Fibroblast of lung (primary cell): ENCODE measurements around the gene ELMO1. TPM values are rescaled to one million over a fixed set of nuclear protein-coding genes. Genes with fewer than 3 reads are reported as not detected.

Experiments
- DNase-seq, 2 donors: peaks; one replicate each; pipeline versions ENCODE4 v3.0.0 to v3.0.0-alpha.2; 2010; ENCODE audit warnings: low read depth in 2 of 2
- H2AFZ ChIP-seq: 2 replicates; pipeline ENCODE4 v1.5.1; 2012; ENCODE audit warnings: low read length, control low read depth, inconsistent platforms
- H3K27ac ChIP-seq: 2 replicates; pipeline ENCODE4 v1.5.1; 2011; ENCODE audit warnings: low read length, control low read depth; ENCODE audit not compliant: insufficient read depth
- H3K27me3 ChIP-seq: 2 replicates; pipeline ENCODE4 v1.5.1; 2011; ENCODE audit warnings: mild to moderate bottlenecking, low read length; ENCODE audit not compliant: control insufficient read depth, insufficient read depth
- H3K36me3 ChIP-seq: 2 replicates; pipeline ENCODE4 v1.5.1; 2011; ENCODE audit warnings: low read length; ENCODE audit not compliant: control insufficient read depth, insufficient read depth
- H3K4me1 ChIP-seq: 2 replicates; pipeline ENCODE4 v1.5.1; 2011; ENCODE audit warnings: low read length; ENCODE audit not compliant: control insufficient read depth, insufficient read depth; ENCODE audit errors: extremely low read depth
- H3K4me2 ChIP-seq: 2 replicates; pipeline ENCODE4 v1.5.1; 2011; ENCODE audit warnings: low read length, control low read depth; ENCODE audit not compliant: insufficient read depth; ENCODE audit errors: extremely low read depth
- H3K4me3 ChIP-seq, 4 experiments: fragments of 200-600 bp in 1 of 4; sonication (generic) in 1 of 4; replicated peaks in 1 of 4; 2 replicates each; pipeline ENCODE4 v1.5.1; 2011 to 2016; ENCODE audit warnings: low read length in 4 of 4, low read depth in 3 of 4, mild to moderate bottlenecking in 3 of 4, control low read depth in 2 of 4, inconsistent platforms in 1 of 4, mixed read lengths in 1 of 4; ENCODE audit not compliant: insufficient read depth in 1 of 4; ENCODE audit errors: control extremely low read depth in 1 of 4
- H3K79me2 ChIP-seq: 2 replicates; pipeline ENCODE4 v1.5.1; 2012; ENCODE audit warnings: mild to moderate bottlenecking, low read length, inconsistent platforms; ENCODE audit not compliant: control insufficient read depth, insufficient read depth
- H3K9ac ChIP-seq: 2 replicates; pipeline ENCODE4 v1.5.1; 2011; ENCODE audit warnings: mild to moderate bottlenecking, low read length, control low read depth; ENCODE audit not compliant: insufficient read depth
- H3K9me3 ChIP-seq: 2 replicates; pipeline ENCODE4 v1.5.1; 2012; ENCODE audit warnings: low read depth, low read length; ENCODE audit not compliant: control insufficient read depth, insufficient read depth
- H4K20me1 ChIP-seq: 2 replicates; pipeline ENCODE4 v1.5.1; 2011; ENCODE audit warnings: low read length; ENCODE audit not compliant: control insufficient read depth, insufficient read depth; ENCODE audit errors: extremely low read depth
- EZH2 ChIP-seq: IDR thresholded peaks from 2 replicates; pipeline ENCODE4 v1.5.1; 2012; ENCODE audit warnings: low read length, control low read depth, mild to moderate bottlenecking; ENCODE audit errors: missing control alignments
- polyA plus RNA-seq, 2 donors: library from polyadenylated mRNA; depleted of rRNA in 1 of 2; stranded (reverse) in 1 of 2; unstranded in 1 of 2; fragments of >200 nt; gene quantifications; 2 replicates each; pipeline ENCODE4 v1.2.1, GENCODE V29; 2011 to 2012; ENCODE audit warnings: missing spikeins in 1 of 2
- total RNA-seq: library from RNA; depleted of rRNA; stranded (reverse); fragments of >200 nt; gene quantifications from 2 replicates; pipeline ENCODE4 v1.2.1, GENCODE V29; 2014
- TF ChIP-seq, protein P1 (sequence below), 2 donors: IDR thresholded peaks in 1 of 2; conservative IDR thresholded peaks in 1 of 2; 1 replicate in 1 of 2; 2 replicates in 1 of 2; pipeline ENCODE4 v1.5.1; 2011 to 2012; ENCODE audit warnings: low read length in 2 of 2, control low read depth in 1 of 2, inconsistent platforms in 1 of 2, low read depth in 1 of 2, mild to moderate bottlenecking in 1 of 2

The ELMO1 gene
- total and polyA plus RNA-seq, 2 donors (not counting 1 experiment from before 2014, with no cell fraction given): 0.50 TPM; not detected in 1

DNA sequence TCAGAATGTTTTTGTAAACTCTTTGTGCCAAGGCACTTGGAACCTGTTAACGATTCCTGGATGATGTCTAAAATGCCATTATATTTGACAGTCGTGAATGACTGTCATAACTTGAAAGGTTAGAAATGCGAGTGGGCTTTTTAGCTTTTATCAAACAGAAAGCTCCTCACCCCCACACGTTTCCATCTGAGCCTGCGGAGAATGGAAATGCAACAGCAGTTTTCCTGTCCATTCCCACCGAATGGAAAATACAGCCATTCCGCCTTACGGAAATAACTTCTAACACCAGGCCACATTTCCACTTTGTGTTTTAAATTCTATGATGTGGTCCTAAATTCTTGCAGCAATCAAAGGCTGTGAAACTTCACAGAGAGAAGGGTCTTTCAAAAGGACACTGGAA is 83.8 kb downstream of the ELMO1 start:
- H3K36me3 ChIP-seq: no peaks in the 10 kb centered on the region
- no peaks in the 10 kb centered on the region for H3K79me2 ChIP-seq
- no peak overlapping the region for H3K4me2 ChIP-seq
- H4K20me1 ChIP-seq: no peaks in the 10 kb centered on the region
- H3K27me3 ChIP-seq: no peaks in the 10 kb centered on the region
- no peak for DNase-seq
- H3K4me3 ChIP-seq: no peak overlapping the region
- H3K9ac ChIP-seq: no peak overlapping the region
- H3K9me3 ChIP-seq: no peaks in the 10 kb centered on the region
- H3K4me1 ChIP-seq: no peaks in the 10 kb centered on the region
- TF ChIP-seq, protein P1, sequence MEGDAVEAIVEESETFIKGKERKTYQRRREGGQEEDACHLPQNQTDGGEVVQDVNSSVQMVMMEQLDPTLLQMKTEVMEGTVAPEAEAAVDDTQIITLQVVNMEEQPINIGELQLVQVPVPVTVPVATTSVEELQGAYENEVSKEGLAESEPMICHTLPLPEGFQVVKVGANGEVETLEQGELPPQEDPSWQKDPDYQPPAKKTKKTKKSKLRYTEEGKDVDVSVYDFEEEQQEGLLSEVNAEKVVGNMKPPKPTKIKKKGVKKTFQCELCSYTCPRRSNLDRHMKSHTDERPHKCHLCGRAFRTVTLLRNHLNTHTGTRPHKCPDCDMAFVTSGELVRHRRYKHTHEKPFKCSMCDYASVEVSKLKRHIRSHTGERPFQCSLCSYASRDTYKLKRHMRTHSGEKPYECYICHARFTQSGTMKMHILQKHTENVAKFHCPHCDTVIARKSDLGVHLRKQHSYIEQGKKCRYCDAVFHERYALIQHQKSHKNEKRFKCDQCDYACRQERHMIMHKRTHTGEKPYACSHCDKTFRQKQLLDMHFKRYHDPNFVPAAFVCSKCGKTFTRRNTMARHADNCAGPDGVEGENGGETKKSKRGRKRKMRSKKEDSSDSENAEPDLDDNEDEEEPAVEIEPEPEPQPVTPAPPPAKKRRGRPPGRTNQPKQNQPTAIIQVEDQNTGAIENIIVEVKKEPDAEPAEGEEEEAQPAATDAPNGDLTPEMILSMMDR (conservative IDR thresholded peaks at IDR 0.05 in 1 of 2, IDR thresholded peaks at IDR 0.05 in 1 of 2; ENCODE audit: low read depth in 1 of 2, low read length in 2 of 2): no peak
- TF ChIP-seq EZH2: no peak
- H2AFZ ChIP-seq: no peak overlapping the region
- H3K27ac ChIP-seq: no peak overlapping the region

DNA sequence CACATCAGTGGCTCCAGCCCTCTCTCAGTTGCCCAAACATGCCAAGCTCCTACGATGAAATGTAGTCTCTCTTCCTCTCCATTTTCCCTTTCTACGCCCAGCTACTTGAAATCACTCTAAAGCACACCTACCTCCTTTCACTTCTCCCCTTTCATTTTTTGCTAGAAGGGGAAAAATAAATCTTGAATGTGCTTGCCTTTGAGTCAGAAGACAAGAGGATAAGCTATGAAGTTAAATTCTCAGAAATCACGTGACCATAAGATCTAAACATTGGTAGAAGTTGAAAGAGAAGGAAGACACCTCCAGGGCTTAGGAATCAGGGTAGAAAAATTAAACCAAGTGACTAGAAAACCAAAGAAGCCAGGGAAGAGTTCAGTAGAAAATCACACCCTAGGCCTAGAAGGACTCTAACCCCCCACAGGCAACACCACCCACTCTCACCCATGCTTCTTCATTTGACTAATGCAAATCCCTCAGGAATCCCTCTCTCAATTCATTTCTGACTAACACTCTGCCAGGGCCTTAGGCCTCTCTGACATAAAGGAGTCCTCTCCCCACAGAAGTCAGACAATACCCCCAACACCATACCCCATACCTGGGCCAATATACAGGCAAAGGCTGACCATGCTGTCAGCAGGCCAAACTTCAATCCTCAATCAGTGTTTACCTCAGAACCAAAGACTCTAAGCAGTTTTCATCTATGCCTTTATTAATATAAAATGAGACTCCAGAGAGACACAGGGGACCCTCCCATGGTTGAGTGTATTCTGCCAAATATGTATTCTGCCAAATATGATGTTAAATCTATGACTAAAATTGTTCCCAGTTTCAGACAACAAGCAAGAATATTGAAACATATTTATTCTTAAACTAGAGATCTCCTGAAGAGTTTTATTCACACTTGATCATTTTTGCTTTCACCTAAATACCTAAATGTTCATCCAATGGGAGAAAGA is 84.8 kb downstream of the ELMO1 start:
- no peaks in the 10 kb centered on the region for H3K9me3 ChIP-seq
- H2AFZ ChIP-seq: no peak overlapping the region
- H4K20me1 ChIP-seq: no peaks in the 10 kb centered on the region
- H3K4me1 ChIP-seq: no peaks in the 10 kb centered on the region
- H3K4me2 ChIP-seq: no peak overlapping the region
- no peaks in the 10 kb centered on the region for H3K79me2 ChIP-seq
- no peaks in the 10 kb centered on the region for H3K27me3 ChIP-seq
- DNase-seq: no peak
- H3K27ac ChIP-seq: no peak overlapping the region
- H3K9ac ChIP-seq: no peak overlapping the region
- no peak overlapping the region for H3K4me3 ChIP-seq
- TF ChIP-seq, protein P1 (conservative IDR thresholded peaks at IDR 0.05 in 1 of 2, IDR thresholded peaks at IDR 0.05 in 1 of 2; ENCODE audit: low read depth in 1 of 2, low read length in 2 of 2): no peak
- TF ChIP-seq EZH2: no peak
- no peaks in the 10 kb centered on the region for H3K36me3 ChIP-seq

DNA sequence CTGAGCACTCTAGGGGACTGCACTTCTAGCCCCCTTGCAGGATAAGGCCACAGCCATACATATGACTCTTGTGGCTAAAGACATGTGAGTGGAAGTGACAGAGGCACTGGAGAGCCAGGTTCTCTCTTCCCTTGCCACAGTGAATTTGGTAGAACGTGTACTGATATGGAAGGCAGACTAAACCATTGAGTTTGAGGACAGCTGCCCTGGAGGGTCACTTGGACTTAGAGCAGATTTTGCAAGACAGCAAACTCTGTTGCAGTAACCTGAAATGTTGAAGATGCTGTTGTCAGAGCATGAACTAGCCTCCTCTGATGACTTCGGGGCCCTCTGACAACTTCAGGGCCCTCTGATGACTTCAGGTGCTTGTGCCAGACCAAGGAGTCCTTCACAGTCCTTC is 85.9 kb downstream of the ELMO1 start:
- no peak for DNase-seq
- H3K4me2 ChIP-seq: no peak overlapping the region
- TF ChIP-seq, protein P1 (conservative IDR thresholded peaks at IDR 0.05 in 1 of 2, IDR thresholded peaks at IDR 0.05 in 1 of 2; ENCODE audit: low read depth in 1 of 2, low read length in 2 of 2): no peak
- no peak for TF ChIP-seq EZH2
- H3K27me3 ChIP-seq: no peaks in the 10 kb centered on the region
- no peaks in the 10 kb centered on the region for H3K79me2 ChIP-seq
- H3K4me1 ChIP-seq: no peaks in the 10 kb centered on the region
- H3K36me3 ChIP-seq: no peaks in the 10 kb centered on the region
- no peaks in the 10 kb centered on the region for H4K20me1 ChIP-seq
- no peaks in the 10 kb centered on the region for H3K9me3 ChIP-seq
- H3K9ac ChIP-seq: no peak overlapping the region
- no peak overlapping the region for H3K27ac ChIP-seq
- no peak overlapping the region for H3K4me3 ChIP-seq
- no peak overlapping the region for H2AFZ ChIP-seq
